Activated CD8-positive, alpha-beta memory T cell treated with anti-CD3 and anti-CD28 coated beads for 36 hours (primary cell): ENCODE measurements around the gene GAPDH. TPM values are rescaled to one million over a fixed set of nuclear protein-coding genes. Genes with fewer than 3 reads are reported as not detected.
"Not testable (repeated sequence)": the region's sequence is repeated elsewhere in the genome, so short reads cannot be mapped to it uniquely, and the experiment has no call there.

Source experiments
- CTCF ChIA-PET: fragments of 350-600 bp; sonication (Branson Sonifier 250); formaldehyde crosslinking; loops from one replicate; lab custom pipeline; 2021; ENCODE audit warnings: antibody characterized with exemption; lab: Charles Lee
- POLR2A ChIA-PET: fragments of 350-600 bp; sonication (Branson Sonifier 250); formaldehyde crosslinking; loops from one replicate; lab custom pipeline; 2021; ENCODE audit warnings: antibody characterized with exemption; lab: Charles Lee
- total RNA-seq, 2 experiments: library from RNA; stranded (reverse); gene quantifications; one replicate each; pipeline ENCODE4 v1.2.3, GENCODE V29; 2021

GAPDH gene
- total RNA-seq, 2 experiments from 2014 or later = 8,536 to 8,736 TPM

DNA sequence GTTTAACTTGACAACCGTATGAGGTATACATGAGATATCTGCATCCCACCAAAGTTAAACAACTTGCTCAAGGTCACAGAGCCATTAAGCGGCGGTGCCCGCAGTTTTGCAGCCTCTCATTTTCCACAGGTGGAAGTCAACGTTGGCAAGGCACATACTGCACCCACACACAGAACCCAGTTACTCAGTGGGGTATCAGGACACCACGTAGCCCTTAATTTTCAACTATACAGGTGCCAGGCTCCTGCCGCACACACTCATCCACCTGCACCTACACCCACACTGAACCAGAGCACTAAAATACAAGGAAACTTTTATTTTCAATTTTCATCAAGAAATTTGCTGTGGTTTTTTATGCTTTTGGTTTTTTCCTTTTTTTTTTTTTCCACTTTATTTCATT, 35.5 kb downstream of the GAPDH start:
- ChIA-PET CTCF (interaction anchor here (0.6 to 1.8 kb wide), 4 partner anchors 12 to 116 kb away, joined by 3 to 9 read pairs (median 6); no protein-coding TSS in a partner anchor), POLR2A (no interaction called here)

DNA sequence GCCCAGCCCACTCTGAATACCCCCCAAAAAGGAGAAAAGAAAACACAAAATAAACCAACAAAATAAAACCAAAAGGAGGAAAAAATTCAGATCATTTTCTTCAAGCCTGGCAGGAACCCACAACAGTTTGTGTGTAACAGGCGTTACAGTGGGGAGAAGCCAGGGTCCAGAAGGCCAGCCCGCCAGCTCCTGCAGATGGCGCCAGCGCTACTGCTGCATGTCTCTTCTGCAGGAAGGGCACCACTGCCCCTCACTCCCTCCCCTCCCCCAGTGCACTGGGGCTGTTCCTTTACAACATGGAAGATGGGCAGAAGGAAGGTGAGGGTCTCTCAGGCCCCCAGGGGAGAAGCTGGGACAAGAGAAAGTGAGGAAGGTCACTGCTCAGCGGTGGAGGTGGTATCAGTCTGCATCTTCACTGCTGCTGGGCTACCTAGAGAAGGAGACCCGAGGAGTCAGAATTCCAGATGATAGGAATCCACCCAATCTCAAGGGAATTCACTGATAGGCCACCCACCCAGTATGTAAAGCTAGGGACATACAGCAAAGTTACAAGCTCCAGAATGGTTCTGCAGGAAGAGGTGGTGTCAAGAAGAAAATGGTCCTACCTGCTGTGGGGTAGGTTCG, 36.1 kb downstream of the GAPDH start:
- ChIA-PET POLR2A (interaction anchor here (0.6 to 1.0 kb wide), 2 partner anchors 12 to 77 kb away, joined by 3 to 5 read pairs; partner anchors contain the start of gene MRPL51), CTCF (interaction anchor here (0.6 to 1.8 kb wide), 4 partner anchors 12 to 115 kb away, joined by 3 to 9 read pairs (median 6); no protein-coding TSS in a partner anchor)

GRCh38 chr12:6573001-6573400, 38.7 kb downstream of the GAPDH start:
- ChIA-PET CTCF (interaction anchor here (0.7 to 1.1 kb wide), 2 partner anchors 112 to 278 kb away, joined by 3 read pairs; no protein-coding TSS in a partner anchor), POLR2A (interaction anchor here (1.0 kb wide), 1 partner anchor 10 kb away, joined by 3 read pairs; no protein-coding TSS in a partner anchor)

DNA sequence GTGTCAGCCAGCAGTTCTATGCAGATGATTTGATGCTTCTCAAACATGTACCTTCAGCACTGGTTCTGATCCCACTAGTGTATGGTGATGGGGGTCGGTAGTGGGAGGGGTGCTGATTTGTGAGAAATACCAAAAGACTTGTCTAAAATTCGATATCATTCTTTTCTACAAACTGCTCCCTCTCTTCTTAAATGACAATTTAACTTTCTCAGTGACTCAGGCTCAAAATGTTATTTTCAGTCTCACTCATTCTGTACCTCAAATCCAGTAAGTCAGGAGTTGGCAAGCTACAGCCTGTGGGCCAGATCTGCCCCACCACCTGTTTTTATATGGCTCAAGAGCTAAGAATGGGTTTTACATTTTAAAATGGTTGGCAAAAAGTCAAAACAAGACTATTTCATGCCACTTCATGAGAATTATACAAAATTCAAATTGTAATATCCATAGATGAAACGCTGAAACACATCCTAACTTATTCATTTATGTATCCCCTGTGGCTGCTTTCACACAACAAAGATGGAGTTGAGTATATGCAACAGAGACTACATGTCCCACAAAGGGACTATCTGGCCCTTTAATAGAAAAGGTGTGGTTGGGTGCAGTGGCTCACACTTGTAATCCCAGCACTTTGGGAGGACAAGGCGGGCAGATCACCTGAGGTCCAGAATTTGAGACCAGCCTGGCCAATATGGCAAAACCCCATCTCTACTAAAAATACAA, 40.4 kb downstream of the GAPDH start:
- POLR2A ChIA-PET = interaction anchor here (0.6 to 1.1 kb wide), 2 partner anchors 40 to 133 kb away, joined by 4 to 8 read pairs; partner anchors contain the start of gene GAPDH
- CTCF ChIA-PET = interaction anchor here (1.0 kb wide), 1 partner anchor 8 kb away, joined by 3 read pairs; no protein-coding TSS in a partner anchor

DNA sequence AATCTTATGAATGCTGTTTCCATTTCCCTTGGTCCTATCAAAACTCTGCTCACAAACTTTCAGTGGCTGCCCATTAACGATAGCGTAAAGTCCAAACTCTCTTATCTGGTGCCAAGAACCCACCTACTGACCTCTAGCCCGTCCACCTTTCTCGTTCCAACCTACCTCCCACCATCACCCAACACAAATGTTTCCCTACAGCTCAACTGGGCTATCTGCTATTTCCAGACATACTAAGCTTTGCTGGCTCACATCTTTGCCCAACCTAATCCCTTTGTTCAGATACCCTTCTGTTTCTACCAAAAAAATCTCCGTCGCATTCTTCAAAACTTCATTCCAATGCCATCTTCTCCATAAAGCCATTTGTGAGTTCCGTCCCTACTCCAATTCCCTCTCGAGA, 41.3 kb downstream of the GAPDH start:
- POLR2A ChIA-PET = no interaction called here

GRCh38 chr12:6582196-6582595, 47.9 kb downstream of the GAPDH start:
- POLR2A ChIA-PET = no interaction called here

More for the DNA sequence above, 41.3 kb downstream of the GAPDH start:
- CTCF ChIA-PET = interaction anchor here (0.9 kb wide), 1 partner anchor 88 kb away, joined by 3 read pairs; no protein-coding TSS in a partner anchor

DNA sequence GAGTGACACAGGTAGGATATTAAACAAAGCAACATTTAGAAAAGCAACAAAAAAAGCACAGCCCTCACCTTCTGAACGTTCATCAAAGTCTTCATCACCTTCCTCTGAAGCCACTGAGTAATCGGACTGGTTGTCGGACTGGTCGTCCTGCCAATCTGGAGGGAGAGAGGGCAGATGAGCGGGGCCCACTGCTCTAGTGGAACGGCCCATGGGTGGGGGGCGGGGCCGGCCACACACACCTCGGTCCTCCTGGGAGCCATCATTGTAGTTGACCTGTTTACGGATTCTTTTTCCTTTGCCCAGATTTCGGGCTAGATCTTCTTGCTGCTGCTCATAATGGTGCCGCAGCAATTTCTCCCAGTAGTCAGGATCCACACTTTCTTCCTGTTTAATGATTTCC, 48.6 kb downstream of the GAPDH start:
- POLR2A ChIA-PET = interaction anchor here (0.9 kb wide), 1 partner anchor 10 kb away, joined by 3 read pairs; no protein-coding TSS in a partner anchor

More at GRCh38 chr12:6582196-6582595, 47.9 kb downstream of the GAPDH start:
- CTCF ChIA-PET = no interaction called here

DNA sequence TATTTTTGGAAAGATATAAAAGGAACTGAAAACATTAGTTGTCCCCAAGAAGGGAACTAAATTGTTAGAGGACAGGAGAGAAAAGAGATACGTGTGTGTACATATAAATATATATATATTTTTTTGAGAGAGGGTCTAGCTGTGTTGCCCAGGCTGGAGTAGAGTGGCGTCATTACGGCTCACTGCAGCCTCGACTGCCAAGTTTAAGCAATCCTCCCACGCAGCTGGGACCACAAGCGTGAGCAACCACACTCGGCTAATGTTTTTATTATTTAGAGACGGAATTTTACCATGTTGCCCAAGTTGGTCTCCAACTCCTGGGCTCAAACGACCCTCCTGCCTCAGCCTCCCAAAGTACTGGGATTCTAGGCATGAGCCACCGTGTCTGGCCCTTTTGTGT, 50.0 kb downstream of the GAPDH start:
- POLR2A ChIA-PET = no interaction called here
- CTCF ChIA-PET = interaction anchor here (0.9 to 1.8 kb wide), 3 partner anchors 17 to 26 kb away, joined by 3 read pairs; no protein-coding TSS in a partner anchor

More for the DNA sequence above, 48.6 kb downstream of the GAPDH start:
- CTCF ChIA-PET = interaction anchor here (1.1 kb wide), 1 partner anchor 8 kb away, joined by 3 read pairs; no protein-coding TSS in a partner anchor

GRCh38 chr12:6586569-6586968, 52.3 kb downstream of the GAPDH start:
- CTCF ChIA-PET = interaction anchor here (1.2 kb wide), 1 partner anchor 23 kb away, joined by 3 read pairs; no protein-coding TSS in a partner anchor
- POLR2A ChIA-PET = not testable (repeated sequence)

Other genes starting within 250 kb of the GAPDH start
- gene PLEKHG6, start 223.8 kb upstream of the GAPDH start, total RNA-seq = not detected
- gene TNFRSF1A, start 192.4 kb upstream of the GAPDH start, total RNA-seq = 10 to 100 TPM; 60.2 to 62.7 TPM
- gene SCNN1A, start 159.0 kb upstream of the GAPDH start, total RNA-seq = 1 to 10 TPM; 1.4 to 1.5 TPM
- 1 to 10 TPM in 1 of 2 experiments, under 1 TPM in 1; 0.82 to 1.2 TPM for gene LTBR, start 150.4 kb upstream of the GAPDH start, total RNA-seq
- gene CD27, start 89.6 kb upstream of the GAPDH start, total RNA-seq = 100 to 1,000 TPM; 133 to 134 TPM
- 10 to 100 TPM; 27.8 to 29.1 TPM for gene TAPBPL, start 82.5 kb upstream of the GAPDH start, total RNA-seq
- gene VAMP1, start 63.8 kb upstream of the GAPDH start, total RNA-seq = 10 to 100 TPM; 31.9 to 33.4 TPM
- 100 to 1,000 TPM; 313 to 315 TPM for gene MRPL51, start 41.3 kb upstream of the GAPDH start, total RNA-seq
- gene NCAPD2, start 40.4 kb upstream of the GAPDH start, total RNA-seq = 100 to 1,000 TPM; 120 to 121 TPM
- 10 to 100 TPM; 11.2 to 12.8 TPM for gene IFFO1, start 21.5 kb downstream of the GAPDH start, total RNA-seq
- gene NOP2, start 33.8 kb downstream of the GAPDH start, total RNA-seq = 100 to 1,000 TPM; 157 to 160 TPM
- 100 to 1,000 TPM; 276 to 283 TPM for gene CHD4, start 72.9 kb downstream of the GAPDH start, total RNA-seq
- gene LPAR5, start 101.4 kb downstream of the GAPDH start, total RNA-seq = 1 to 10 TPM; 8.3 to 9.0 TPM
- under 1 TPM; 0.88 to 0.95 TPM for gene ACRBP, start 112.9 kb downstream of the GAPDH start, total RNA-seq
- gene ING4, start 128.6 kb downstream of the GAPDH start, total RNA-seq = 10 to 100 TPM; 10.8 to 13.3 TPM
- gene ZNF384, start 154.9 kb downstream of the GAPDH start, total RNA-seq = 10 to 100 TPM; 59.3 to 59.8 TPM
- gene PIANP, start 166.3 kb downstream of the GAPDH start, total RNA-seq = under 1 TPM; 0.55 to 0.80 TPM
- 10 to 100 TPM; 43.5 to 46.1 TPM for gene COPS7A, start 189.5 kb downstream of the GAPDH start, total RNA-seq
- gene MLF2, start 218.6 kb downstream of the GAPDH start, total RNA-seq = 100 to 1,000 TPM; 144 to 150 TPM
- gene PTMS, start 231.8 kb downstream of the GAPDH start, total RNA-seq = 10 to 100 TPM; 87.1 to 97.7 TPM
- 100 to 1,000 TPM; 324 to 331 TPM for gene LAG3, start 238.0 kb downstream of the GAPDH start, total RNA-seq